ENCODE results near the gene COX8A.

- no peak for TF ChIP-seq POLR2A (IDR thresholded peaks at IDR 0.05)
- TF ChIP-seq CTCF (IDR thresholded peaks at IDR 0.05 in 8 of 11, conservative IDR thresholded peaks at IDR 0.05 in 3 of 11) = no peak
Observed at GRCh38 chr11:63931876-63932275, 42.5 kb upstream of the COX8A start.
